PFSK-1 (cell line): ENCODE measurements around the gene PHF2.

Experiments used
- FOXP2 ChIP-seq: optimal IDR thresholded peaks from 2 replicates; pipeline ENCODE3; 2011; ENCODE audit warnings: borderline replicate concordance, control low read depth, inconsistent platforms; ENCODE audit not compliant: insufficient read depth; ENCODE audit errors: extremely low read length, extremely low read depth
- POLR2AphosphoS5 ChIP-seq: IDR thresholded peaks from 2 replicates; pipeline ENCODE4 v1.6.1; 2012; ENCODE audit warnings: low read depth, mild to moderate bottlenecking, control low read depth, low read length, moderate library complexity
- SIN3A ChIP-seq: IDR thresholded peaks from 2 replicates; pipeline ENCODE4 v1.6.1; 2012; ENCODE audit warnings: mild to moderate bottlenecking, low read length, moderate library complexity, borderline replicate concordance; ENCODE audit not compliant: insufficient read depth
- TAF1 ChIP-seq: IDR thresholded peaks from 2 replicates; pipeline ENCODE4 v1.6.1; 2012; ENCODE audit warnings: low read length, control low read depth, borderline replicate concordance; ENCODE audit not compliant: insufficient read depth
- TF ChIP-seq, protein P1 (sequence below), 2 experiments: IDR thresholded peaks; 2 replicates each; pipeline versions ENCODE4 v1.6.1 to v1.8.0; 2011 to 2012; ENCODE audit warnings: low read depth in 2 of 2, low read length in 2 of 2, control low read depth in 1 of 2, inconsistent platforms in 1 of 2, mild to moderate bottlenecking in 1 of 2, moderate library complexity in 1 of 2; ENCODE audit not compliant: insufficient read depth in 1 of 2

Gene PHF2

GRCh38 chr9:93565089-93565488 is 11.3 kb upstream of the PHF2 start:
- TF ChIP-seq, protein P1, sequence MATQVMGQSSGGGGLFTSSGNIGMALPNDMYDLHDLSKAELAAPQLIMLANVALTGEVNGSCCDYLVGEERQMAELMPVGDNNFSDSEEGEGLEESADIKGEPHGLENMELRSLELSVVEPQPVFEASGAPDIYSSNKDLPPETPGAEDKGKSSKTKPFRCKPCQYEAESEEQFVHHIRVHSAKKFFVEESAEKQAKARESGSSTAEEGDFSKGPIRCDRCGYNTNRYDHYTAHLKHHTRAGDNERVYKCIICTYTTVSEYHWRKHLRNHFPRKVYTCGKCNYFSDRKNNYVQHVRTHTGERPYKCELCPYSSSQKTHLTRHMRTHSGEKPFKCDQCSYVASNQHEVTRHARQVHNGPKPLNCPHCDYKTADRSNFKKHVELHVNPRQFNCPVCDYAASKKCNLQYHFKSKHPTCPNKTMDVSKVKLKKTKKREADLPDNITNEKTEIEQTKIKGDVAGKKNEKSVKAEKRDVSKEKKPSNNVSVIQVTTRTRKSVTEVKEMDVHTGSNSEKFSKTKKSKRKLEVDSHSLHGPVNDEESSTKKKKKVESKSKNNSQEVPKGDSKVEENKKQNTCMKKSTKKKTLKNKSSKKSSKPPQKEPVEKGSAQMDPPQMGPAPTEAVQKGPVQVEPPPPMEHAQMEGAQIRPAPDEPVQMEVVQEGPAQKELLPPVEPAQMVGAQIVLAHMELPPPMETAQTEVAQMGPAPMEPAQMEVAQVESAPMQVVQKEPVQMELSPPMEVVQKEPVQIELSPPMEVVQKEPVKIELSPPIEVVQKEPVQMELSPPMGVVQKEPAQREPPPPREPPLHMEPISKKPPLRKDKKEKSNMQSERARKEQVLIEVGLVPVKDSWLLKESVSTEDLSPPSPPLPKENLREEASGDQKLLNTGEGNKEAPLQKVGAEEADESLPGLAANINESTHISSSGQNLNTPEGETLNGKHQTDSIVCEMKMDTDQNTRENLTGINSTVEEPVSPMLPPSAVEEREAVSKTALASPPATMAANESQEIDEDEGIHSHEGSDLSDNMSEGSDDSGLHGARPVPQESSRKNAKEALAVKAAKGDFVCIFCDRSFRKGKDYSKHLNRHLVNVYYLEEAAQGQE (IDR thresholded peaks at IDR 0.05; ENCODE audit: insufficient read depth in 1 of 2, low read depth in 2 of 2, low read length in 2 of 2): no peak
- TF ChIP-seq POLR2AphosphoS5 (no peak), SIN3A (no peak), TAF1 (no peak), FOXP2 (no peak)

DNA sequence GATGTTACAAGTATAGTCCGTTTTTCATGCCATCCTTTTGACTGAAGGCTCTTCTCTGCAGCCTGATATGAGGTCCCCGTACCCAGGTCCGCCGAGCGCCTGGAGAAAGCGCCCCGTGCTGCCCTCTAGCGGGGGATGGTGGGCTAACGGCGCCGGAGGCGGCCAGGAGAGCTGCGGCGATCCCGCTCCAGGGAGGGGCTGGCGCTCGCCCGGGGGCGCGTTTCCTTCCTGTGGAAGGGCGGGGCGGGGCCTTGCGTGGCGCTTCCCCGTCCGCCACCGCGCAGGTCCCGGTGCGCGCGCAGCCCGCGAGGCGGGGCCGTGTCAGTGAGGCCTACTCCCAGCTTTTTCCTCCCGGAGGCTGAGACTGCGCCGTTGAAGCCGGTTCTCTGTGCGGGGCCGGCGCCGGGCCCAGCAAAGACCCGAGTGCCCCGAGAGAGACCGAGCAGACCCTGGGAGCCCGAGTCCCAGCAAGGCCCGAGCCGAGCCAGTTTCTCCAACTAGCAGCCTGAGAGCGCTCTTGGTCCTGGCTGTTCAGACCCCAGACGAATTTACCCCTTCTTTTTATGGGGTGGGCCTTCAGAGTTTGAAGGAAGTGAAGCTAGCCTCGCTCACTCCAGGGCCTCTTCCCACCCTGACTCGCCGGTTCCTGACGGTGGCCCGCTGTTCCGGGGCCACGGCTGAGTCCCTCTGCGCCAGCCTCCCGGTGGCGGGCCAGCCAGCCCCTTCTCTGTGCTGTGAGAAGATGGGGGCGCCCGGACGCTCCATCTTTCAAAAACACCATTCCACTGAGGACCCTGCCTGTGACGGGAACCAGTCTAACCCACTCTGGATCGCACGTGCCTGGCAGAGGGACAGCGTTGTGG is 9.7 kb upstream of the PHF2 start:
- TF ChIP-seq TAF1 (peak; percentile 62; the same call in 1 of the 2 replicates), POLR2AphosphoS5 (peak; percentile 91), FOXP2 (peak; percentile 64), SIN3A (no peak)
- TF ChIP-seq, protein P1 (IDR thresholded peaks at IDR 0.05; ENCODE audit: insufficient read depth in 1 of 2, low read depth in 2 of 2, low read length in 2 of 2): no peak; a peak in 1 of 4 replicates

DNA sequence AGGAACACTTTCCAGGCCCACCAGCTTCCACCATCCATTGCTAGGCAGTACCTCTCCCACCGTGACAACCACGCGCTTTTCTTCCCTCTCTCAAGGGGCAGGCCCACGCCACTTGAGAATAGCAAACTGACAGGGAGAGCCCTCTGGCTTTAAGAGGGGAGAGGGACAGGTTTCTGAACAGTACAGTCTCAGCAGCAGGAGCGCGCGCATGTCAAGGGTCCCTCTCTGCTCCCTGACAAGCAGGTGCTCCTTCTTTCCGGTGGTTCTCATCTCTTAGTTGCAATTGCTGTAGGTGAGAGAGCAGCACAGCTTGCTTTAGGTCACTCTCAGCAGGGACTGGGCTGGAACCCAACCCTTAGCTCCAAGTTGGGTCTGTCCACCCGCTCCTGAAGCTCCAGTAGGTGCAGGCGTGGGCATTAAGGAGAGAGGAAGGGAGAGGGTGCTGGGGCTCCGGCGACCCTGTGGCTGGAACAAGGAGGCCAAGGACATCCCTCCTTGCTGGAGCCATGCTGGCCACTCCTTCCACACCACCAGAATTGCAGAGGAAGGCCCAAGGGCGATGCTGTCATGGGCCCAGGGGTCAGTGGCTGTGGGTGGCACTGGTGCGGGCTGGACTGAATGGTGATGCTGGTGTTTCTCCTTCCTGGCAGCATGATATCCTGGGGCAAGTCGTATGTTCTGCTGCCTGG is 9.0 kb upstream of the PHF2 start:
- TF ChIP-seq, protein P1 (IDR thresholded peaks at IDR 0.05; ENCODE audit: insufficient read depth in 1 of 2, low read depth in 2 of 2, low read length in 2 of 2): no peak
- no peak for TF ChIP-seq SIN3A
- no peak for TF ChIP-seq FOXP2
- no peak for TF ChIP-seq POLR2AphosphoS5
- no peak for TF ChIP-seq TAF1

DNA sequence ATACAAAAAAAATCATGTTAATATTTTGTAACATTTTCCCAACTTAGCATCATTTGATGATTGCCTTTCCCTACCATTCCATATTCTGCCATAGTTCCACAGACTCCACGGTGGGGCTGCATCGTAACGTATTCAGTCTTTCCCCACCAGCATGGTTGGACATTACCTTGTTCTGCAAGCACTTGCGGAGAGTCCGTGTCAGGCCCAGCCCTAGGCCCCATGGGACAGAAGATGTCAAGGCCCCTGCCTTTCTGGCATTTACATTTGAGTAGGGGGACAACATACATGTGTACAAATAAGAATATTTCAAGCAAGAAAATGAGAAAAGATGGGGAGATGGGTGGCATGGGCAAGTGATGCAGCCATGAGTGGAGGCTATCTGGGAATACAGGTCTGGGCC is 8.2 kb upstream of the PHF2 start:
- TF ChIP-seq POLR2AphosphoS5 (no peak), FOXP2 (no peak), TAF1 (no peak), SIN3A (no peak)
- TF ChIP-seq, protein P1 (IDR thresholded peaks at IDR 0.05; ENCODE audit: insufficient read depth in 1 of 2, low read depth in 2 of 2, low read length in 2 of 2): no peak
